ENCODE data around the gene SYNE1. TPM values are rescaled to one million over a fixed set of nuclear protein-coding genes. Genes with fewer than 3 reads are reported as not detected.
A peak's percentile ranks its signal among the peaks of the same experiment; 100 is the strongest.

Gene SYNE1
- total RNA-seq, 1 donor from 2014 or later: 14.2 TPM

DNA sequence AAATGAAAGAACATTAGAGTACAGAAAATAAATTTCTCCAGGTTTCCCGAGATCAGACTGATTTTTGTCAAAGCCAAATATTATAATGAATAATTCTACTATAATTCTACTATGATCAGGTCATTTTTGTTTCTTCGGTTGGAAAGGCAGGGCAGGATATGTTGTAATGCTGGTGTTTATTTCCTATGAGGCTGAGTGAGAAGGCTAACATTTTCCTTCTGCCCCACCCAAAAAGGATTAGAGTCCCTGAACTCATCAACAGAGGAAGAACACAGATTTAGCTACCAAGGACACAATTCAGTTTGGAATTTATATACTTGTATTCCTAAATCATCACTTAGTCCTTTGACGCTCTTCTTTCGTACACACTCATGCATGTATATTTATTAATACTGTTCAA is 318.9 kb downstream of the SYNE1 start:
- Mint-ChIP-seq H3K9me3 (no peaks in the 10 kb centered on the region), H3K27me3 (ENCODE audit: low read depth) (peaks cover 27% of the 10 kb centered on the region), H3K27ac (no peak overlapping the region), H3K4me3 (ENCODE audit: low read depth) (no peak overlapping the region), H3K4me1 (ENCODE audit: low read depth) (peaks cover 1% of the 10 kb centered on the region), H3K36me3 (ENCODE audit: low read depth) (no peaks in the 10 kb centered on the region)
- DNase-seq (ENCODE audit: low spot score): no peak
- intact Hi-C loops (cut with micrococcal nuclease): no loop called here

- Mint-ChIP-seq H3K4me3 (ENCODE audit: low read depth) (no peak overlapping the region), H3K27me3 (ENCODE audit: low read depth) (peaks cover 24% of the 10 kb centered on the region), H3K27ac (no peak overlapping the region), H3K4me1 (ENCODE audit: low read depth) (peaks cover 1% of the 10 kb centered on the region), H3K9me3 (no peaks in the 10 kb centered on the region), H3K36me3 (ENCODE audit: low read depth) (no peaks in the 10 kb centered on the region)
- intact Hi-C loops (cut with micrococcal nuclease): no loop called here
- no peak for DNase-seq (ENCODE audit: low spot score)
Measured at GRCh38 chr6:152316024-152316423, 321.1 kb downstream of the SYNE1 start.

DNA sequence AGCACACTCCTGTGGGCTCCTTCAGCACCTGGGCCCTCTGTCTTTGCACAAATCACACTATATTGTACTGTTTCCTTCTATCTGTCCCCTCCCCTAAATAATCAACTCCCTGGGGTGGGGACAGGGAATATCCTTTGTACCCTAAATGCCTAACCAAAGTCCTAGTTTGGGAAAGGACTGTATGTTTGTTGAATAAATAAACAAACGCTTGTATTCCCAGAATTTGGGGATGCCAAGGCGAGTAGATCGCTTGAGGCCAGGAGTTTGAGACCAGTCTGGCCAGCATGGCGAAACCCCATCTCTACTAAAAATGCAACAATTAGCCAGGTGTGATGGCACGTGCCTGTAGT is 322.7 kb downstream of the SYNE1 start:
- Mint-ChIP-seq H3K9me3 (no peaks in the 10 kb centered on the region), H3K4me1 (ENCODE audit: low read depth) (peaks cover 9% of the 10 kb centered on the region), H3K36me3 (ENCODE audit: low read depth) (no peaks in the 10 kb centered on the region), H3K27me3 (ENCODE audit: low read depth) (peaks cover 17% of the 10 kb centered on the region), H3K4me3 (ENCODE audit: low read depth) (no peak overlapping the region), H3K27ac (no peak overlapping the region)
- no peak for DNase-seq (ENCODE audit: low spot score)
- intact Hi-C loops (cut with micrococcal nuclease): no loop called here

GRCh38 chr6:152313542-152314482 is 323.4 kb downstream of the SYNE1 start:
- no peak for DNase-seq (ENCODE audit: low spot score)
- intact Hi-C loops (cut with micrococcal nuclease): no loop called here

GRCh38 chr6:152312434-152312833 is 324.7 kb downstream of the SYNE1 start:
- intact Hi-C loops (cut with micrococcal nuclease): no loop called here
- no peak overlapping the region for H3K27ac Mint-ChIP-seq

More at GRCh38 chr6:152313542-152314482, 323.4 kb downstream of the SYNE1 start:
- peaks cover 14% of the 10 kb centered on the region for H3K27me3 Mint-ChIP-seq (ENCODE audit: low read depth)
- peaks cover 12% of the 10 kb centered on the region for H3K4me1 Mint-ChIP-seq (ENCODE audit: low read depth)
- no peaks in the 10 kb centered on the region for H3K36me3 Mint-ChIP-seq (ENCODE audit: low read depth)
- H3K27ac Mint-ChIP-seq: no peak overlapping the region
- no peak overlapping the region for H3K4me3 Mint-ChIP-seq (ENCODE audit: low read depth)
- no peaks in the 10 kb centered on the region for H3K9me3 Mint-ChIP-seq

GRCh38 chr6:152310371-152310954 is 326.7 kb downstream of the SYNE1 start:
- DNase-seq (ENCODE audit: low spot score): no peak
- Mint-ChIP-seq H3K36me3 (ENCODE audit: low read depth) (no peaks in the 10 kb centered on the region), H3K4me3 (ENCODE audit: low read depth) (no peak overlapping the region), H3K4me1 (ENCODE audit: low read depth) (peaks cover 16% of the 10 kb centered on the region), H3K27ac (no peak overlapping the region), H3K27me3 (ENCODE audit: low read depth) (peaks cover 3% of the 10 kb centered on the region), H3K9me3 (no peaks in the 10 kb centered on the region)
- intact Hi-C loops (cut with micrococcal nuclease): no loop called here

More at GRCh38 chr6:152312434-152312833, 324.7 kb downstream of the SYNE1 start:
- peaks cover 15% of the 10 kb centered on the region for H3K4me1 Mint-ChIP-seq (ENCODE audit: low read depth)
- no peaks in the 10 kb centered on the region for H3K36me3 Mint-ChIP-seq (ENCODE audit: low read depth)
- H3K27me3 Mint-ChIP-seq (ENCODE audit: low read depth): peaks cover 9% of the 10 kb centered on the region
- no peak overlapping the region for H3K4me3 Mint-ChIP-seq (ENCODE audit: low read depth)
- no peak for DNase-seq (ENCODE audit: low spot score)
- no peaks in the 10 kb centered on the region for H3K9me3 Mint-ChIP-seq

- DNase-seq (ENCODE audit: low spot score): peak; percentile 33
- Mint-ChIP-seq H3K27me3 (ENCODE audit: low read depth) (peaks cover 3% of the 10 kb centered on the region), H3K9me3 (no peaks in the 10 kb centered on the region), H3K36me3 (ENCODE audit: low read depth) (no peaks in the 10 kb centered on the region), H3K4me1 (ENCODE audit: low read depth) (peaks cover 16% of the 10 kb centered on the region), H3K4me3 (ENCODE audit: low read depth) (no peak overlapping the region), H3K27ac (no peak overlapping the region)
- intact Hi-C loops (cut with micrococcal nuclease): loop anchor here (10.0 kb wide), 1 partner anchor 915 kb away; the partner anchor contains the start of gene ZBTB2
Measured at GRCh38 chr6:152309648-152310047, 327.5 kb downstream of the SYNE1 start.

GRCh38 chr6:152309006-152309405 is 328.2 kb downstream of the SYNE1 start:
- DNase-seq (ENCODE audit: low spot score): no peak
- H3K9me3 Mint-ChIP-seq: no peaks in the 10 kb centered on the region
- H3K4me3 Mint-ChIP-seq (ENCODE audit: low read depth): no peak overlapping the region
- no peak overlapping the region for H3K27ac Mint-ChIP-seq
- H3K27me3 Mint-ChIP-seq (ENCODE audit: low read depth): peaks cover 3% of the 10 kb centered on the region
- intact Hi-C loops (cut with micrococcal nuclease): loop anchor here (10.0 kb wide), 1 partner anchor 914 kb away; the partner anchor contains the start of gene ZBTB2
- H3K4me1 Mint-ChIP-seq (ENCODE audit: low read depth): peaks cover 16% of the 10 kb centered on the region
- H3K36me3 Mint-ChIP-seq (ENCODE audit: low read depth): no peaks in the 10 kb centered on the region

DNA sequence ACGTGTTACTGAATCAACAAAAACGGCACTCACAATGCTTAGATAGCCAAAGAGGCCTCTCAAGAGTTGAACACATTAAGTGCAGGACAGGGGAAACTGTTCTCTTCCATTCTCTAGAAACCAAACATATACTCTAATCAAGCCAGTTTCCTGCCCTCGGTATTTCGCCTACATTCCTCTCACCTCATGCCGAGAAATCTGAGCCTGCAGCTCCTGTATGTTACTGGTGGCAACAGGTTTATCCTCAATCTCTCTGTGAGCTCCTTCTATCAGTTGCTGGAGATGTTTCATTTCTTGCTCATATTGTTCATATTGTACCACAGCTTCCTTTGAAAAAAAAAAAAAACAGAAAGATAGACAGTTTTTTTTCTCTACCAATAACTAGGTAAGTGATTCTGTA is 328.9 kb downstream of the SYNE1 start:
- H3K27me3 Mint-ChIP-seq (ENCODE audit: low read depth): peaks cover 3% of the 10 kb centered on the region
- peaks cover 15% of the 10 kb centered on the region for H3K4me1 Mint-ChIP-seq (ENCODE audit: low read depth)
- no peak for DNase-seq (ENCODE audit: low spot score)
- H3K36me3 Mint-ChIP-seq (ENCODE audit: low read depth): no peaks in the 10 kb centered on the region
- no peaks in the 10 kb centered on the region for H3K9me3 Mint-ChIP-seq
- intact Hi-C loops (cut with micrococcal nuclease): loop anchor here (10.0 kb wide), 1 partner anchor 914 kb away; the partner anchor contains the start of gene ZBTB2
- no peak overlapping the region for H3K4me3 Mint-ChIP-seq (ENCODE audit: low read depth)
- no peak overlapping the region for H3K27ac Mint-ChIP-seq

DNA sequence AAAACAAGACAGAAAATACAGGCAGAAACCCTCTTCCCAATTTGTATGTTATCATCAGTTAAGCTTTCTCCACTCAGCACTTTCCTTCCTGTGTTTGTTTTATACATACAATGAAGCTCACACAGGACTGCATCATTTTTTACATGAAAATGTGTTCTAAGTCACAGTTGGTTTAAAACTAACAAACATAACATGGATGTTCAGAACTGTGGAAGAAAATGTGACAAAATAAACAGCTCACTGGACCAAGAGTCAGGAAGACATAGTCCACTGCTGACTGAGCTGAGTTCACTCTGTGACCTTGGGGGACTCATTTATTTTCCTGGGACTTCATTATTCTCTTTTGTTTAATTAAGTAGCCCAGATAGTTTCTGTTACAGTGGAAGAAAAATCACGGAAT is 331.5 kb downstream of the SYNE1 start:
- peaks cover 25% of the 10 kb centered on the region for H3K4me1 Mint-ChIP-seq (ENCODE audit: low read depth)
- no peaks in the 10 kb centered on the region for H3K9me3 Mint-ChIP-seq
- no peak overlapping the region for H3K4me3 Mint-ChIP-seq (ENCODE audit: low read depth)
- H3K36me3 Mint-ChIP-seq (ENCODE audit: low read depth): no peaks in the 10 kb centered on the region
- H3K27ac Mint-ChIP-seq: no peak overlapping the region
- intact Hi-C loops (cut with micrococcal nuclease): loop anchor here (10.0 kb wide), 1 partner anchor 911 kb away; the partner anchor contains the start of gene ZBTB2
- DNase-seq (ENCODE audit: low spot score): no peak
- H3K27me3 Mint-ChIP-seq (ENCODE audit: low read depth): no peaks in the 10 kb centered on the region

DNA sequence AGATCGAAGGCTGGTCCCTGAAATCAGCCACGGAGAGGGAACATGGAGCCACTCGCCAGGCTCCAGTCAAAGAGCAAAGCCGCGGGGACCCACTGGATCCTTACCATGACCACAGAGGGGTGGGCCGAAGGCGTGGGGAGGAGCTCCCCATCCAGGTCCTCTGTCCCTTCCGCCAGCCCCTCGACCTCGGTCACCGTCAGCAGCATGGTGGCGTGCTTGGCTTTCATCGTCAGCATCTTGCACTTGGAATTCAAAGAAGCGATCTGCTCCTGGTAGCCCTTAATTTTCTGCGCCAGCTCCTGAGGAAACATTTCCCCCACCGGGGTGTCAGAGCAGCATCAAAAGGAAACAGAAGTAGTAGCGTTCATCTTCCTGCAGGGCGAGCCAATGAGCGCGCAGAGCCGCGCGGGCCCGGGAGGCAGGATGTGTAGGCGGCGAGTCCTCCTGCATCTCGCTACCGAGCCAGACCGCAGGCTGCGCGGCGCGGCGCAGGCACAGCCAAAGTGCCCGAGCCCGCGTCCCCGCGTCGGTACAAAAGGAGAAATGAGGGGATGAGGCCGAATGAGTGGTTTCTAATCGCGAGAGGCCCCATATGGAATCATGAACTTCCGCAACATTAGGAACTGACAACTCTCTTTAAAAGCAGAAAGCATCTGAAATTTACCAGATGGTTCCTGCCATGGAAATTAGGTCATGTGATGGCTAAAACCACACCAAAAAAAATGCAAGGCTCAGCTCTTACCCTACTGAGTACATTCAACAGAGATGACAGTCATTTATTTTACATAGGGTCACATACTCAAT is 335.2 kb downstream of the SYNE1 start:
- no peaks in the 10 kb centered on the region for H3K27me3 Mint-ChIP-seq (ENCODE audit: low read depth)
- peak; percentile 86 for DNase-seq (ENCODE audit: low spot score)
- no peaks in the 10 kb centered on the region for H3K9me3 Mint-ChIP-seq
- H3K27ac Mint-ChIP-seq: peak overlapping the region; percentile 99
- peaks cover 3% of the 10 kb centered on the region for H3K36me3 Mint-ChIP-seq (ENCODE audit: low read depth)
- intact Hi-C loops (cut with micrococcal nuclease): loop anchor here (1.0 to 10.0 kb wide), 5 partner anchors 36 to 907 kb away; partner anchors contain the start of genes FBXO5 and ZBTB2
- peaks cover 22% of the 10 kb centered on the region for H3K4me1 Mint-ChIP-seq (ENCODE audit: low read depth)
- peak overlapping the region; percentile 99 for H3K4me3 Mint-ChIP-seq (ENCODE audit: low read depth)

DNA sequence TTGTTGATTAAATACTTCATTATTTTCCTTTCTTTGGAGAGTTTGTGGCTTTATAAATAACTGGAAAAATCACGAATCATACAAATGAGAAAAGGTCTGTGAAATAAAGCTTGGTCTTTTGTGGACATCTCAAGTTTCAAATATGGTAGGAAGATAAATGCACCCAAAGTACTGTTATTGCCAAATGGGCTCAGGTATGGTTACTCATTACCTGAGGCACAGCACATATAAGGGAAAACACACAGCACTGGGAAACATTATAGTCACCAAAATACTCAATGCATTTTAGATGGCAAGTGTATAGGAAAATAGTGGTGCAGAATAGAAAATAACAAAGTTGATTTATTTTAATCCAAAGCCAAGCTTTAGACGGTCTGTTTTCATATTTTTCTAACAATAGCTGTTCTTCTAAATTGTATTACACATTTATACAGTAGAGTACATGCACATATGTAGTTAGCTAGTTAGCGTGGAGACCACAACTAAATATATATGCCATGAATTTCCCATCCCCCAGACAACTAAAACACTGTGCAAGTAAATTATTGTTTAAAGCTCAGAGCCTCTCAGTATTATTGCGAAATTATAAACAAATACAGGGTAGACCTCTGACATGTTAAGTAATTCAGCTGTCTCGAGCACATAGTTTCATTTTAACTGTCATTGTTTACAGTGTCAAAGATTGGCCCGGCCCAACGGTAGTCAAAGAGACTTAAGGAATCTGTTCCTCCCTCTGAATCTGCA is 336.0 kb downstream of the SYNE1 start:
- peak overlapping the region; percentile 99 for H3K4me3 Mint-ChIP-seq (ENCODE audit: low read depth)
- H3K27me3 Mint-ChIP-seq (ENCODE audit: low read depth): no peaks in the 10 kb centered on the region
- H3K36me3 Mint-ChIP-seq (ENCODE audit: low read depth): peaks cover 3% of the 10 kb centered on the region
- intact Hi-C loops (cut with micrococcal nuclease): loop anchor here (10.0 kb wide), 1 partner anchor 906 kb away; the partner anchor contains the start of gene ZBTB2
- H3K4me1 Mint-ChIP-seq (ENCODE audit: low read depth): peaks cover 22% of the 10 kb centered on the region
- DNase-seq (ENCODE audit: low spot score): no peak
- H3K27ac Mint-ChIP-seq: peak overlapping the region; percentile 99
- no peaks in the 10 kb centered on the region for H3K9me3 Mint-ChIP-seq

All from activated T-helper 2 cell treated with anti-CD3 and anti-CD28 coated beads, Interferon-gamma antibody, Interleukin-2, Interleukin-4, amounts not matched to agents 10 μg/mL and 5 μg/mL and 100 μg/mL, durations not matched to agents 14 hours and 24 hours and 36 hours (primary cell).